HG03108 (cell line): ENCODE measurements around the gene MAP3K21.

Source experiments
- ATAC-seq: cut with Tn5 transposase; IDR thresholded peaks from one replicate; pipeline ENCODE4 v1.9.1; 2021; ENCODE audit warnings: moderate library complexity; ENCODE audit not compliant: unreplicated experiment

Gene MAP3K21

GRCh38 chr1:233432916-233433315 lies 105.4 kb downstream of the MAP3K21 start:
- ATAC-seq, result no peak

- no peak for ATAC-seq
Observed at GRCh38 chr1:233433436-233434210, 106.1 kb downstream of the MAP3K21 start.
